Esophagus muscularis mucosa (tissue), 3 donors: ENCODE data around the gene BAG1.

Experiments used
- EP300 ChIP-seq: sonication (generic); formaldehyde crosslinking; IDR thresholded peaks from one replicate; pipeline ENCODE4 v1.6.1; 2017; ENCODE audit warnings: antibody characterized with exemption
- TF ChIP-seq, protein P1 (sequence below), 3 experiments: fragments of 200-600 bp in 2 of 3; fragments of 450-650 bp in 1 of 3; sonication (generic) in 2 of 3; IDR thresholded peaks; one replicate each; pipeline ENCODE4 v1.5.1; 2017 to 2019; ENCODE audit warnings: antibody characterized with exemption in 3 of 3, mild to moderate bottlenecking in 2 of 3, moderate library complexity in 1 of 3

DNA sequence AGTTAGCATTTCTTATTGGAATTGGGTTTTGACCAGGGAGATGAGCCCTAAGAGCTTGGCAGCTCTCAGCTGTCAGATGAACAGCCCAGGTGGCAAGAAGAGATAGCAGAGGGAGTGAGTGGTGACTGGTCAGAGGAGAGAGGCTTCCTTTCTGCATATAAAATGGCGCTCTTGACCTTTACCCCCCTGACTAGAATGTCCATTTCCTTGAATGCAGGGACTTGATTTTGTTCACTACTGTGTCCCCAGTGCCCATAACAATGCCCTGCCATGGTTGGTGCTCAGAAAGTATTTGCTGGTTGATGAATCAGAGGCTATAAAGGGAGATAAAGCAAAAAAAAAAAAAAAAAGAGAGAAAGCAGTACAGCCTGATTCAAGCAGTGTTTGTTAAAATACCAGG is 7.6 kb upstream of the BAG1 start:
- TF ChIP-seq, protein P1, sequence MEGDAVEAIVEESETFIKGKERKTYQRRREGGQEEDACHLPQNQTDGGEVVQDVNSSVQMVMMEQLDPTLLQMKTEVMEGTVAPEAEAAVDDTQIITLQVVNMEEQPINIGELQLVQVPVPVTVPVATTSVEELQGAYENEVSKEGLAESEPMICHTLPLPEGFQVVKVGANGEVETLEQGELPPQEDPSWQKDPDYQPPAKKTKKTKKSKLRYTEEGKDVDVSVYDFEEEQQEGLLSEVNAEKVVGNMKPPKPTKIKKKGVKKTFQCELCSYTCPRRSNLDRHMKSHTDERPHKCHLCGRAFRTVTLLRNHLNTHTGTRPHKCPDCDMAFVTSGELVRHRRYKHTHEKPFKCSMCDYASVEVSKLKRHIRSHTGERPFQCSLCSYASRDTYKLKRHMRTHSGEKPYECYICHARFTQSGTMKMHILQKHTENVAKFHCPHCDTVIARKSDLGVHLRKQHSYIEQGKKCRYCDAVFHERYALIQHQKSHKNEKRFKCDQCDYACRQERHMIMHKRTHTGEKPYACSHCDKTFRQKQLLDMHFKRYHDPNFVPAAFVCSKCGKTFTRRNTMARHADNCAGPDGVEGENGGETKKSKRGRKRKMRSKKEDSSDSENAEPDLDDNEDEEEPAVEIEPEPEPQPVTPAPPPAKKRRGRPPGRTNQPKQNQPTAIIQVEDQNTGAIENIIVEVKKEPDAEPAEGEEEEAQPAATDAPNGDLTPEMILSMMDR (IDR thresholded peaks at IDR 0.05) = no peak
- no peak for TF ChIP-seq EP300
